ENCODE results near the gene ERCC6. TPM values are rescaled to one million over a fixed set of nuclear protein-coding genes. Genes with fewer than 3 reads are reported as not detected.

The ERCC6 gene
- polyA plus RNA-seq, 1 of the 3 experiments (the other 2 are of a cell fraction) = 4.5 TPM

GRCh38 chr10:49560526-49560925 is 21.6 kb upstream of the ERCC6 start:
- no peak overlapping the region for H3K9ac ChIP-seq
- no peaks in the 10 kb centered on the region for H3K9me3 ChIP-seq
- no peak for DNase-seq
- H3K4me2 ChIP-seq = no peak overlapping the region
- no peak for TF ChIP-seq RAD21 (IDR thresholded peaks at IDR 0.05; ENCODE audit: low read length)
- no peak for TF ChIP-seq TEAD4 (IDR thresholded peaks at IDR 0.05; ENCODE audit: borderline replicate concordance, insufficient read depth)
- no peak for TF ChIP-seq TCF12 (IDR thresholded peaks at IDR 0.05)
- no peak for TF ChIP-seq RFX5 (IDR thresholded peaks at IDR 0.05; ENCODE audit: low read length)
- no peak for TF ChIP-seq ELF1 (IDR thresholded peaks at IDR 0.05)
- TF ChIP-seq FOSL2 (IDR thresholded peaks at IDR 0.05; ENCODE audit: borderline replicate concordance, low read depth) = no peak
- no peak for TF ChIP-seq GABPA (IDR thresholded peaks at IDR 0.05; ENCODE audit: low read depth)
- no peak for TF ChIP-seq TAF1 (IDR thresholded peaks at IDR 0.05; ENCODE audit: borderline replicate concordance, low read depth, low read length)
- no peak for TF ChIP-seq USF2 (IDR thresholded peaks at IDR 0.05; ENCODE audit: borderline replicate concordance, low read depth, low read length)
- TF ChIP-seq NRF1 (IDR thresholded peaks at IDR 0.05; ENCODE audit: low read depth, low read length) = no peak
- TF ChIP-seq MAX (IDR thresholded peaks at IDR 0.05; ENCODE audit: low read depth) = no peak
- no peak for TF ChIP-seq MXI1 (IDR thresholded peaks at IDR 0.05; ENCODE audit: low read depth, low read length)
- no peak for TF ChIP-seq EP300 (IDR thresholded peaks at IDR 0.05; ENCODE audit: borderline replicate concordance in 1 of 2, low read depth in 1 of 2, low read length in 1 of 2)
- no peak for TF ChIP-seq POLR2AphosphoS5 (IDR thresholded peaks at IDR 0.05; ENCODE audit: low read depth, low read length)
- no peak for TF ChIP-seq CHD2 (IDR thresholded peaks at IDR 0.05; ENCODE audit: low read length, partially characterized antibody)
- no peak for TF ChIP-seq IRF3 (IDR thresholded peaks at IDR 0.05; ENCODE audit: low read depth, low read length)
- no peak for TF ChIP-seq RCOR1 (IDR thresholded peaks at IDR 0.05; ENCODE audit: low read length)
- TF ChIP-seq SMC3 (IDR thresholded peaks at IDR 0.05; ENCODE audit: low read depth, low read length) = no peak
- no peak for TF ChIP-seq PBX3 (IDR thresholded peaks at IDR 0.05)
- no peak for TF ChIP-seq CTCF (IDR thresholded peaks at IDR 0.05)
- peaks cover 0 to 13% of the 10 kb centered on the region in 2 experiments; a peak in 1 of 4 replicates for H3K4me1 ChIP-seq (ENCODE audit: control insufficient read depth in 1 of 2, insufficient read depth in 2 of 2, low read depth in 1 of 2, low read length in 1 of 2)
- WGBS (ENCODE audit: low lambda C conversion rate) = 13% methylated on average over 2 of the region's 2 CpGs
- no peaks in the 10 kb centered on the region for H4K20me1 ChIP-seq (ENCODE audit: insufficient read depth)
- H3K27me3 ChIP-seq (ENCODE audit: insufficient read depth) = no peaks in the 10 kb centered on the region
- H2AFZ ChIP-seq (ENCODE audit: low read depth) = no peak overlapping the region
- H3K79me2 ChIP-seq (ENCODE audit: insufficient read depth) = no peaks in the 10 kb centered on the region
- POLR2A ChIA-PET = no interaction called here
- H3K27ac ChIP-seq (ENCODE audit: low read depth in 2 of 2, low read length in 1 of 2) = no peak overlapping the region
- H3F3A ChIP-seq (replicated peaks; ENCODE audit: insufficient read depth) = no peaks in the 10 kb centered on the region
- no peaks in the 10 kb centered on the region for H3K36me3 ChIP-seq (replicated peaks in 1 of 2; ENCODE audit: control insufficient read depth in 1 of 2, insufficient read depth in 2 of 2, low read length in 1 of 2)
- CTCF ChIA-PET = interaction anchor here (1.2 kb wide), 1 partner anchor 902 kb away, joined by 4 read pairs; no protein-coding TSS in a partner anchor
- no peak overlapping the region for H3K4me3 ChIP-seq (ENCODE audit: low read depth in 2 of 2, low read length in 1 of 2)
- H3K9me2 ChIP-seq = no peaks in the 10 kb centered on the region

Measured in SK-N-SH (cell line).